NOMO-1 treated with dmso at 0.1 percent for 144 hours (cell line): Measurements from ENCODE around the gene ALDH2.
"Not testable (repeated sequence)": the region's sequence is repeated elsewhere in the genome, so short reads cannot be mapped to it uniquely, and the experiment has no call there.

Experiments used
- DNase-seq: peaks from one replicate; lab custom pipeline; 2025; ENCODE audit not compliant: unreplicated experiment; lab: John Stamatoyannopoulos, UW

ALDH2 gene

GRCh38 chr12:111825509-111825908, 58.8 kb downstream of the ALDH2 start:
- no peak for DNase-seq

DNA sequence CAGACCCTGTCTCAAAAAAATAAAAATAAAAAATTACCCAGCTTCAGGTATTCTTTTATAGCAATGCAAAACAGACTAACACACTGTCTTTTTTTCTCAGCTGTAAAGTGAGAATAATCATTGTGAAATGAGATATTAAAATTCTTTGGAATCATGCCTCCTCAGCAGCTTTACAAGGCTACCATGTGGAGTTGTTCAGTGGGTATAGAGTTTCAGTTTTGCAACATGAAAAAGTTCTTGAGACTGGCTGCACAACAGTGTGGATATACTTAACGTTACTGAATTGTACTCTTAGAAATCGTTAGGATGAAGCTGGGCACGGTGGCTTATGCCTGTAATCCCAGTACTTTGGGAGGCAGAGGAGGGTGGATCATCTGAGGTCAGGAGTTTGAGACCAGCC, 59.6 kb downstream of the ALDH2 start:
- no peak for DNase-seq

- no peak for DNase-seq
These were observed 60.3 kb downstream of the ALDH2 start for GRCh38 chr12:111826992-111827391.

GRCh38 chr12:111827907-111828306, 61.2 kb downstream of the ALDH2 start:
- DNase-seq: no peak

GRCh38 chr12:111828338-111828979, 61.7 kb downstream of the ALDH2 start:
- no peak for DNase-seq

- not testable (repeated sequence) for DNase-seq
These were observed 62.9 kb downstream of the ALDH2 start for GRCh38 chr12:111829635-111830034.

- not testable (repeated sequence) for DNase-seq
These were observed 68.1 kb downstream of the ALDH2 start for GRCh38 chr12:111834740-111835386.

- not testable (repeated sequence) for DNase-seq
These were observed 68.9 kb downstream of the ALDH2 start for GRCh38 chr12:111835531-111836181.

DNA sequence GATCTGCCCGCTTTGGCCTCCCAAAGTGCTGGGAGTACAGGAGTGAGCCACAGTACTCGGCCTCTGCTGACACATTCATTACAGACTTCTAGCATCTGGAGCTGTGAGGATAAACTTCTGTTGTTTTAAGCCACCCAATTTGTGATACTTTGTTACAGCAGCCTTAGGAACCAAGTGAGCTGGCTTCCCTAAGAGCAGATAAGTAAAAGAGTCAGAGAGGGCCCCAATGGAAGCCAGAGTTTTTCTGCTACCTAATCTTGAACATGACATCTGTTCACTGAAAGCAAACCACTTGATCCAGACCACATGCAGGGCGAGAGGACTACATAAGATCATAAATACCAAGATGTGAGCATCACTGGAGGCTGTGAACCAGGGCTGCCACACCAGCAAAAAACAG, 71.6 kb downstream of the ALDH2 start:
- DNase-seq: no peak

DNA sequence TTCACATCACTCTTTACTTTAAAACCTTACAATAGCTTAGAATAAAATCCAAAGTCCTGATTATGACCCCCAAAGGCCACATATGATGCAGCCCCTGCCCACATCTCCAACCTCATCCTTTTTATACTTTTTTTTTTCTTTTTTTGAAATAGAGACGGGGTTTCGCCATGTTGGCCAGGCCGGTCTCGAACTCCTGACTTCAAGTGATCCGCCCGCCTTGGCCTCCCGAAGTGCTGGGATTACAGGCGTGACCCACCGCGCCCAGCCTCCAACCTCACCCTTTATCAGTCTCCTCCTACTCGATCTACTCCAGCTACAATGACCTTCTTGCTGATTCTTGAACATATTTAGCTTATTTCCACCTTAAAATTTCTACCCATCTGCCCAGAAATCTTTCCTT, 74.1 kb downstream of the ALDH2 start:
- DNase-seq: no peak

DNA sequence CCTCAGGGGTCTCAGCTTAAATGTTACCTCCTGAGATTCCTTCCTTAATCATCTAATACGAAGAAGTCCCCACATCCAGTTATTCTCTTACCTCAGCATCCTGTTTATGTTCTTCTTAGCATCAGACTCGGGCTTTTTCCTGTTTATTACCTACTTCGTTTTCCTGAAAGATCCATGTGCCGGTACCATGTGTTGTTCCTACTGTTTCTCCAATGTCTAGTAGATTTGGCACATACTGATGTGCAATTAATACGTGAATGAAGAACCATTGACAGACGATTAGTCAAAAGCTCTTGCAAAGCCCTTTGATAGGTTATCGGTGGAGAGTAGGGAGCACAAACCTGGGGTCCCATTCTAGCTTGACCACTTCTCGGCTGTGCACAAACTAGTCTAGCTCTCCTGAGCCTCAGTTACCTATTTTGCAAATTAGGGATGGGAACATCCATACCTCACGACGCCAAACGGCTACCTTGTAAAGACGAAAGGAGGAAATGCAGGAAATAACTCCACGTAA, 74.6 kb downstream of the ALDH2 start:
- no peak for DNase-seq

DNA sequence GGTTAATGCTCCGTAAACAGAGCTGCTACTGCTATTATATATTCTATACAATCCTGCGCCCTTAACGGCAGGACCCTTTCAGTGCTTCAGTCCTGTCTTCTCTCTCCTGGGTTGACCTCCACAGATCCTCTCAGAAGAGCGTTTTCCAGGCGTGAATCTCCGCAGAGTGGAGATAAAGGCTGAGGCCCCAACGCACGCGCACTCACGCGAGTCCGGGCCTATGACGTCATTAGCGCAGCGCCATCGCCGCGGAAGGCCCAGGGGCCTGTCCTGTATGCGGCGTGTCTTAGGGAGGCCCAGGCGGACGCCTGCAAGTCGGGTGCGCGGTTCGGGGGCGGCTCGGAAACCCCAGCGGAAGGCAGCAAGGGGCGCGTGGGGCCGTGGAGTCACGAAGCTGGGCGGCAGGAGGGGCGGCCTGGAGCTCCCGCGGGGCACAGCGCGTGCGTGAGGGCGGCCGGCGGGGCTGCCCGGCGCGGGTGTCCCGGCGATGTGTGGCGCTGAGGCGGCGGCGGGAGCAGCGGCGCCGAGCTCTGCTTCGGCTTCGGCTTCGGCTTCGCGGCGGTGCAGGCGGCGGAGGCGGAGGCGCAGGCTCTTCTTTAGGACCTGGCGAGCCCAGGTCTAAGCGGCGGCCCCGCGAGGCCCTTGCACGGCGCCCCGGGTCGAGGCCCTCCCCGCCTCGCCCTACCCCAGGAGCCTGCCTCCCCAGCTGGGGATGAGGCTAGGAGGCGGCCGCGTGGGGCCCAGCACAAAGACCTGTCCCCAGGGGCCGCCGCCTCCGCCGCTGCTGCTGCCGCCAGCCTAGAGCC, 75.2 kb downstream of the ALDH2 start, which contains the start of gene MAPKAPK5:
Gene MAPKAPK5 (plus strand): TSS at position 479 of the 806 bp plus-strand sequence. CDS start 506 bp downstream, outside the sequence.
- peak; percentile 81 for DNase-seq

- DNase-seq: no peak
These were observed 76.0 kb downstream of the ALDH2 start for GRCh38 chr12:111842556-111843396.

DNA sequence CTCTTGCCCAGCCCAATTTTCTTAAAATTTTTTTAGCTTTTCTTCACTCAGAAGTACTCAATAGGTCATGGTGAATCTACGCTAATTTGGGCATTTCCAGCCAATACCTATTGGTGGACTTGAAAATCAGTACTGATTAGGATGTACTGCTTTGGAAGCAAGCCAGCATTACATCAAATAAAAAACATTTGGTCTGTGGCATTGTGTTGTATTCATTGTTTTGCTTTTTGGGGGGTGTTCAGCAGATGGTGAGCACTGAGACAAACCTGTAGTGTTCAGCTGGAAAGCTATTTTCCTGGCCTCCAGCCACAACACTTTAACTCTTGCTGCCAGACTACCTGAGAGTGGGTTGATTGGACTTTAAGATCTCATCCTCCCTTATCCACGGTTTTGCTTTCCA, 79.3 kb downstream of the ALDH2 start:
- DNase-seq: no peak

- DNase-seq: no peak
These were observed 83.8 kb downstream of the ALDH2 start for GRCh38 chr12:111850526-111850925.

DNA sequence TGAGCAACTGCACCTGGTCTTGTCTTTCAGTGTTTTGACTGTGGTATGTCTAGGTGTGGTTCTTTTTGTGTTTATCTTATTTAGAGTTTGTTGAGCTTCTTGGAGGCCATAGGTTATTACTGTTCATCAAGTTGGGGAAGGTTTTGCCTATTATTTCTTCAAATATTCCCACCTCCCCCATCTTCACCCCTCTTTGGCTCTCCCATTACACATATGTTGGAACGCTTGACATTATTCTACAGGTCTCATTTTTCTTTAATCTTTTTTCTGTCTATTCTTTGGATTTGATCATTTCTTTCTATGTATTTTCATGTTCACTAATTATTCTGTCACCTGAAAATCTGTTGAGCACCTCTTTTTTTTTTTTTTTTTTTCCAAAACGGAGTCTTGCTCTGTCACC, 91.5 kb downstream of the ALDH2 start:
- no peak for DNase-seq

DNA sequence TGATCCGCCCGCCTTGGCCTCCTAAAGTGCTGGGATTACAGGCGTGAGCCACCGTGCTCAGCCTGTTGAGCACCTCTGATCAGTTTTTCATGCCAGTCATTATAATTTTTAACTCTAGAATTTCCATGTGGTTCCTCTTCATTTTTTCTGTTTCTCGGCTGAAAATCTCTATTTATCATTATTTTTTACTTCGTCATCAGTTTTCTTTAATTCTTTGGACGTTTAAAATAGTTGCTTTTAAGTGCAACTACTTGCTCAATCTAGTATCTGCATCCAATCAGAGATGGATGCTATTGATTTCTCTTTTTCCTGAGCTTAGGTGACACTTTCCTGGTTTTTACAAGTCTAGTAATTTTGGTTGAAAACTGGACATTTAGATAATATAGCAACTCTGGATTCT, 92.0 kb downstream of the ALDH2 start:
- no peak for DNase-seq

GRCh38 chr12:111864913-111865312, 98.2 kb downstream of the ALDH2 start:
- no peak for DNase-seq
